GM12865 (cell line): ENCODE data around the gene ETF1.

Experiments used
- DNase-seq: peaks from one replicate; pipeline ENCODE4 v3.0.0; 2010; ENCODE audit warnings: low read depth
- H3K4me3 ChIP-seq: 2 replicates; pipeline ENCODE4 v1.5.1; 2011; ENCODE audit warnings: mild to moderate bottlenecking, low read depth, low read length, control low read depth
- TF ChIP-seq, protein P1 (sequence below): IDR thresholded peaks from 2 replicates; pipeline ENCODE4 v1.5.1; 2011; ENCODE audit warnings: low read length, control low read depth, low read depth, inconsistent platforms; ENCODE audit not compliant: insufficient read depth; ENCODE audit errors: missing control alignments

The ETF1 gene

DNA sequence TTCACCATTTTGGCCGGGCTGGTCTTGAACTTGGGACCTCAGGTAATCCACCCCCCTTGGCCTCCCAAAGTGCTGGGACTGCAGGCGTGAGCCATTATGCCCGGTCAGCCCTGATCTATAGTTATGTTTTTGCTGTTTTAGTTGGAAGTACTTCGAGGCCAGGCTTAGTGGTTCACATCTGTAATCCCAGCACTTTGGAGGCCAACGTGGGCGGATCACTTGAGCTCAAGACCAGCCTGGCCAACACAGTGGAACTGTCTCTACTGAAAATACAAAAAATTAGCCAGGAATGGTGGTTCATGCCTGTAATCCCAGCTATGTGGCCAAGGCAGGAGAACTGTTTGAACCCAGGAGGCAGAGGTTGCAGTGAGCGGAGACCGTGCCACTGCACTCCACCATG lies 30.2 kb upstream of the ETF1 start:
- no peak overlapping the region for H3K4me3 ChIP-seq
- DNase-seq, result no peak

DNA sequence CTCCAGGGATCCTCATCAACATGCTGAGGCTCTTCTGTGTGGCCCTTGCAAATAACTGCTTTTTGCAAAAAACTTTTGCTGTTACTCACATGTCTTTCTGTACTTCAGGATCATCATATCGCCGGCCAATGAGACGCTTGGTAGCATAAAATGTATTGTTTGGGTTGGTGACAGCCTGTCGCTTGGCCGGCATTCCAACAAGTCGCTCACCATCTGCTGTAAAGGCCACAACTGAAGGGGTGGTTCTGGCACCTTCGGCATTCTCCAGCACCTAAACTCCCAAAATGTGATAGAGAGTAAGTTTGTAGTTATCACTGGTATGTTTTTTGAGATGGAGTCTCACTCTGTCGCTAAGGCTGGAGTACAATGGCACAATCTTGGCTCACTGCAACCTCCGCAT lies 27.8 kb upstream of the ETF1 start:
- no peak overlapping the region for H3K4me3 ChIP-seq
- TF ChIP-seq, protein P1, sequence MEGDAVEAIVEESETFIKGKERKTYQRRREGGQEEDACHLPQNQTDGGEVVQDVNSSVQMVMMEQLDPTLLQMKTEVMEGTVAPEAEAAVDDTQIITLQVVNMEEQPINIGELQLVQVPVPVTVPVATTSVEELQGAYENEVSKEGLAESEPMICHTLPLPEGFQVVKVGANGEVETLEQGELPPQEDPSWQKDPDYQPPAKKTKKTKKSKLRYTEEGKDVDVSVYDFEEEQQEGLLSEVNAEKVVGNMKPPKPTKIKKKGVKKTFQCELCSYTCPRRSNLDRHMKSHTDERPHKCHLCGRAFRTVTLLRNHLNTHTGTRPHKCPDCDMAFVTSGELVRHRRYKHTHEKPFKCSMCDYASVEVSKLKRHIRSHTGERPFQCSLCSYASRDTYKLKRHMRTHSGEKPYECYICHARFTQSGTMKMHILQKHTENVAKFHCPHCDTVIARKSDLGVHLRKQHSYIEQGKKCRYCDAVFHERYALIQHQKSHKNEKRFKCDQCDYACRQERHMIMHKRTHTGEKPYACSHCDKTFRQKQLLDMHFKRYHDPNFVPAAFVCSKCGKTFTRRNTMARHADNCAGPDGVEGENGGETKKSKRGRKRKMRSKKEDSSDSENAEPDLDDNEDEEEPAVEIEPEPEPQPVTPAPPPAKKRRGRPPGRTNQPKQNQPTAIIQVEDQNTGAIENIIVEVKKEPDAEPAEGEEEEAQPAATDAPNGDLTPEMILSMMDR, result no peak
- DNase-seq, result no peak

More for the DNA sequence above, 30.2 kb upstream of the ETF1 start:
- TF ChIP-seq, protein P1, result no peak

DNA sequence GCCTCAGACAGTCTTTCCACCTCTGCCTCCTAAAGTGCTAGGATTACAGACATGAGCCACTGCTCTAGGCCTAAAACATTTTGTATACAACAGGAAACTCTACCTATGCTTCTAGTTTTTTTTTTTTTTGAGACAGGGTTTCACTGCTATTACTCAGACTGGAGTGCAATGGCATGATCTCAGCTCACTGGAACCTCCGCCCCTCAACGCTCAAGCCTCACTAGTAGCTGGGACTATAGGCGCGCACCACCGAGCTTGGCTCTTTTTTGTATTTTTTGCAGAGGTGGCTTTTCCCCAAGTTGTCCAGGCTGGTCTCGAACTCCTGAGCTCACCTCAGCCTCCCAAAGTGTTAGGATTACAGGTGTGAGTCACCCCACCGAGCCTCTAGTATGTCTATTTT lies 26.7 kb upstream of the ETF1 start:
- no peak overlapping the region for H3K4me3 ChIP-seq
- DNase-seq, result no peak
- TF ChIP-seq, protein P1, result no peak

GRCh38 chr5:138568061-138568824 lies 25.2 kb upstream of the ETF1 start:
- TF ChIP-seq, protein P1, result no peak
- DNase-seq, result no peak
- H3K4me3 ChIP-seq, result no peak overlapping the region

GRCh38 chr5:138566792-138567191 lies 23.8 kb upstream of the ETF1 start:
- no peak overlapping the region for H3K4me3 ChIP-seq
- TF ChIP-seq, protein P1, result no peak
- no peak for DNase-seq

DNA sequence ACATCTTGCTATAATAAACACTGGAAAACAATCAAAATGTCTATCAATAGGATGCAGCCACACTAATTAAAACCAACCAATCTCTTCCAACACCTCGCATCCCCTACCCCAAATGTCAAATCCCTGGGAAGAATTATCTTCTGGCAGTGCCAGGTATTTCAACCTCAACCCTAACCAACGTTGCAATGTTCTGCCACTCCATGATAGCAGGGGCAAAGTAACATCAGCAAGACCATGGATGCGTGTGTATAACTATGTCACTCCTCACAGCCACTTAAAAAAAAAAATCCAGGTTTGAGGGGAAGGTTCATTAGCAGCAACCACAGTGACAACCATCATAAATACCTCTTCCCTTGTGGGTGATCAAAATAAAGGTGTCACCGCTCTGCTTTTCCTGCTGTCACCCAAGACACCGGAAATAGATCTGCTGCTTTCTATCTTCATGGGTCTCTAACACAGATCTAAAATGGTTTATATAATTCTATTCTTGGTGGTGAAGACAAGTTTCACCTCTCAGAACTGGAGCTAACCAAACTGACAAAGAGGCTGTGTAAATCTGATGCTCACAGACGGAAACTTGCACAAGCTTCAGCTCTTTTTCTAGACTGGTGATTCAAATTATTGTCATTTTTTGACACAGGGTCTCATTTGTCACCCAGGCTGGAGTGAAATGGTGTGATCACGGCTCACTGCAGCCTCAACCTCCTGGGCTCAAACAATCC lies 22.2 kb upstream of the ETF1 start:
- H3K4me3 ChIP-seq, result no peak overlapping the region
- TF ChIP-seq, protein P1, result no peak
- DNase-seq, result no peak
